ENCODE measurements around the gene DNASE1. TPM values are rescaled to one million over a fixed set of nuclear protein-coding genes. Genes with fewer than 3 reads are reported as not detected.

DNASE1 gene
- total RNA-seq, 2 donors from 2014 or later = 31.2 to 32.2 TPM

DNA sequence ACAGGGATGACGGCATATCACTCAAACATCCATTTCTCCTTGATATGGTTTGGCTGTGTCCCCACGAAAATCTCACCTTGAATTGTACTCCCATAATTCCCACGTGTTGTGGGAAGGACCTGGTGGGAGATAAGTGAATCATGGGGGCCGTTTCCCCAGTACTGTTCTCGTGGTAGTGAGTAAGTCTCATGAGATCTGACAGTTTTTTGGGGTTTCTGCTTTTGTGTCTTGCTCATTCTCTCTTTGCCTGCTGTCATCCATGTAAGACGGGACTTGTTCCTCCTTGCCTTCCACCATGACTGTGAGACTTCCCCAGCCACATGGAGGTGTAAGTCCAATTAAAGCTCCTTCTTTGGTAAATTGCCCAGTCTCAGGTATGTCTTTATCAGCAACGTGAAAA, 32.5 kb downstream of the DNASE1 start:
- Histone ChIP-seq H3K27ac (ENCODE audit: low read depth, low read length) (no peak overlapping the region), H3K9ac (ENCODE audit: extremely low read depth, low read length, poor library complexity, severe bottlenecking) (no peak overlapping the region), H3K36me3 (ENCODE audit: control insufficient read depth, insufficient read depth, low read length) (peaks cover 59% of the 10 kb centered on the region), H3K9me3 (ENCODE audit: control insufficient read depth, low read length) (no peaks in the 10 kb centered on the region), H3K4me1 (ENCODE audit: control insufficient read depth, insufficient read depth, low read length) (peaks cover 3% of the 10 kb centered on the region), H3K4me3 (ENCODE audit: low read length) (no peak overlapping the region), H3K27me3 (ENCODE audit: control insufficient read depth, insufficient read depth, low read length, poor library complexity, severe bottlenecking) (no peaks in the 10 kb centered on the region)
- DNase-seq = no peak
- H3K27ac Mint-ChIP-seq = peak overlapping the region; percentile 37
- no peak overlapping the region for H3K4me3 Mint-ChIP-seq
- H3K27me3 Mint-ChIP-seq (ENCODE audit: insufficient read depth) = no peaks in the 10 kb centered on the region
- no peaks in the 10 kb centered on the region for H3K9me3 Mint-ChIP-seq
- WGBS, 2 experiments (ENCODE audit: insufficient coverage in 1 of 2, insufficient read length in 1 of 2) = 92 to 97% methylated on average over 4 to 7 of the region's 7 CpGs
- TF ChIP-seq, protein P1, sequence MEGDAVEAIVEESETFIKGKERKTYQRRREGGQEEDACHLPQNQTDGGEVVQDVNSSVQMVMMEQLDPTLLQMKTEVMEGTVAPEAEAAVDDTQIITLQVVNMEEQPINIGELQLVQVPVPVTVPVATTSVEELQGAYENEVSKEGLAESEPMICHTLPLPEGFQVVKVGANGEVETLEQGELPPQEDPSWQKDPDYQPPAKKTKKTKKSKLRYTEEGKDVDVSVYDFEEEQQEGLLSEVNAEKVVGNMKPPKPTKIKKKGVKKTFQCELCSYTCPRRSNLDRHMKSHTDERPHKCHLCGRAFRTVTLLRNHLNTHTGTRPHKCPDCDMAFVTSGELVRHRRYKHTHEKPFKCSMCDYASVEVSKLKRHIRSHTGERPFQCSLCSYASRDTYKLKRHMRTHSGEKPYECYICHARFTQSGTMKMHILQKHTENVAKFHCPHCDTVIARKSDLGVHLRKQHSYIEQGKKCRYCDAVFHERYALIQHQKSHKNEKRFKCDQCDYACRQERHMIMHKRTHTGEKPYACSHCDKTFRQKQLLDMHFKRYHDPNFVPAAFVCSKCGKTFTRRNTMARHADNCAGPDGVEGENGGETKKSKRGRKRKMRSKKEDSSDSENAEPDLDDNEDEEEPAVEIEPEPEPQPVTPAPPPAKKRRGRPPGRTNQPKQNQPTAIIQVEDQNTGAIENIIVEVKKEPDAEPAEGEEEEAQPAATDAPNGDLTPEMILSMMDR (conservative IDR thresholded peaks at IDR 0.05) = no peak
- H3K4me1 Mint-ChIP-seq = peaks cover 4% of the 10 kb centered on the region
- H3K36me3 Mint-ChIP-seq (ENCODE audit: low read depth) = peaks cover 64% of the 10 kb centered on the region

DNA sequence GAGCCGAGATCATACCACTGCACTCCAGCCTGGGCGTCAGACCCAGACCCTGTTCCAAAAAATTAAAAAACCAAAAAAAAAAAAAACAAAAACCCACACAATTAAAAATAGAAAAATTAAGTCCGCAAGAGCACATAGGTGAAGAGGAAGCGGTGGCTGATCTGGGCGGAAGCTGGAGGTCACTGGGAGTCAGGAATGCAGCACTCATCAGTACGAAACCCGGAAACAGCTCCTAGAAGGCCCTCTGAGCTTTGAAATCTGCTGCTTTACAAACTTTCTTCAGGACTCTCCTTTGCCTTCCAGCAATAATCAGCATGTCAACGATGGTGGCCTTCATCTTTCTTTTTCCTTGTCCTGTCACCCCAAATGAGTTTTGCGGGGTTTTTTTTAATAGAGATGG, 33.3 kb downstream of the DNASE1 start:
- Histone ChIP-seq H3K27me3 (ENCODE audit: control insufficient read depth, insufficient read depth, low read length, poor library complexity, severe bottlenecking) (no peaks in the 10 kb centered on the region), H3K9me3 (ENCODE audit: control insufficient read depth, low read length) (no peaks in the 10 kb centered on the region), H3K4me3 (ENCODE audit: low read length) (no peak overlapping the region), H3K36me3 (ENCODE audit: control insufficient read depth, insufficient read depth, low read length) (peaks cover 56% of the 10 kb centered on the region), H3K27ac (ENCODE audit: low read depth, low read length) (no peak overlapping the region), H3K9ac (ENCODE audit: extremely low read depth, low read length, poor library complexity, severe bottlenecking) (no peak overlapping the region), H3K4me1 (ENCODE audit: control insufficient read depth, insufficient read depth, low read length) (peaks cover 3% of the 10 kb centered on the region)
- Mint-ChIP-seq H3K27ac (no peak overlapping the region), H3K4me3 (no peak overlapping the region), H3K27me3 (ENCODE audit: insufficient read depth) (no peaks in the 10 kb centered on the region), H3K4me1 (peaks cover 4% of the 10 kb centered on the region), H3K36me3 (ENCODE audit: low read depth) (peaks cover 58% of the 10 kb centered on the region), H3K9me3 (no peaks in the 10 kb centered on the region)
- WGBS, 2 experiments (ENCODE audit: insufficient coverage in 1 of 2, insufficient read length in 1 of 2) = 98 to 99% methylated on average over 5 to 9 of the region's 9 CpGs
- TF ChIP-seq, protein P1 (conservative IDR thresholded peaks at IDR 0.05) = no peak
- no peak for DNase-seq

DNA sequence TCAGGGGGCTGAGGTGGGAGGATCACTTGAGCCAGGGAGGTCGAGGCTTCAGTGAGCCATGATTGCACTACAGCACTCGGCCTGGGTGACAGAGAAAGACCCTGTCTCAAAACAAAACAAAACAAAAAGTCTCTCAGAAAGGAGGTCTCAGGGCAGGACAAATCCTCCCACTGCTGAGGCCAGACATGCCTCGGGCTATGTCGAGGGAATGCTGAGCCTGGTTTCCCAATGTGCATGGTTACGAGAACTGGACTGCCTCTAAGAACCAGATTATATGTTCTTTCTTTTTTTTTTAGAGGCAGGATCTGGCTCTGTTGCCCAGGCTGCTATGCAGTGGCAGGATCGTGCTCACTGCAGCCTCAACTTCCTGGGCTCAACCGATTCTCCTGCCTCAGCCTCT, 35.2 kb downstream of the DNASE1 start:
- Histone ChIP-seq H3K27me3 (ENCODE audit: control insufficient read depth, insufficient read depth, low read length, poor library complexity, severe bottlenecking) (no peaks in the 10 kb centered on the region), H3K4me1 (ENCODE audit: control insufficient read depth, insufficient read depth, low read length) (peaks cover 3% of the 10 kb centered on the region), H3K4me3 (ENCODE audit: low read length) (no peak overlapping the region), H3K9me3 (ENCODE audit: control insufficient read depth, low read length) (no peaks in the 10 kb centered on the region), H3K9ac (ENCODE audit: extremely low read depth, low read length, poor library complexity, severe bottlenecking) (no peak overlapping the region), H3K36me3 (ENCODE audit: control insufficient read depth, insufficient read depth, low read length) (peaks cover 53% of the 10 kb centered on the region), H3K27ac (ENCODE audit: low read depth, low read length) (no peak overlapping the region)
- 92 to 93% methylated on average over 6 to 7 of the region's 7 CpGs for WGBS, 2 experiments (ENCODE audit: insufficient coverage in 1 of 2, insufficient read length in 1 of 2)
- H3K9me3 Mint-ChIP-seq = no peaks in the 10 kb centered on the region
- no peak overlapping the region for H3K27ac Mint-ChIP-seq
- H3K4me3 Mint-ChIP-seq = no peak overlapping the region
- H3K4me1 Mint-ChIP-seq = peaks cover 4% of the 10 kb centered on the region
- TF ChIP-seq, protein P1 (conservative IDR thresholded peaks at IDR 0.05) = no peak
- no peak for DNase-seq
- no peaks in the 10 kb centered on the region for H3K27me3 Mint-ChIP-seq (ENCODE audit: insufficient read depth)
- H3K36me3 Mint-ChIP-seq (ENCODE audit: low read depth) = peaks cover 54% of the 10 kb centered on the region
